Activated CD8-positive, alpha-beta memory T cell treated with anti-CD3 and anti-CD28 coated beads for 48 hours (primary cell): ENCODE results near the gene TSPAN33.
"Not testable (repeated sequence)": the region's sequence is repeated elsewhere in the genome, so short reads cannot be mapped to it uniquely, and the experiment has no call there.

Experiments used
- DNase-seq, 3 experiments: peaks; one replicate each; pipeline ENCODE4 v3.0.0-alpha.2; 2020; ENCODE audit warnings: low read depth in 2 of 3, low spot score in 2 of 3

The TSPAN33 gene

GRCh38 chr7:129169686-129170440, 25.4 kb downstream of the TSPAN33 start:
- no peak for DNase-seq

DNA sequence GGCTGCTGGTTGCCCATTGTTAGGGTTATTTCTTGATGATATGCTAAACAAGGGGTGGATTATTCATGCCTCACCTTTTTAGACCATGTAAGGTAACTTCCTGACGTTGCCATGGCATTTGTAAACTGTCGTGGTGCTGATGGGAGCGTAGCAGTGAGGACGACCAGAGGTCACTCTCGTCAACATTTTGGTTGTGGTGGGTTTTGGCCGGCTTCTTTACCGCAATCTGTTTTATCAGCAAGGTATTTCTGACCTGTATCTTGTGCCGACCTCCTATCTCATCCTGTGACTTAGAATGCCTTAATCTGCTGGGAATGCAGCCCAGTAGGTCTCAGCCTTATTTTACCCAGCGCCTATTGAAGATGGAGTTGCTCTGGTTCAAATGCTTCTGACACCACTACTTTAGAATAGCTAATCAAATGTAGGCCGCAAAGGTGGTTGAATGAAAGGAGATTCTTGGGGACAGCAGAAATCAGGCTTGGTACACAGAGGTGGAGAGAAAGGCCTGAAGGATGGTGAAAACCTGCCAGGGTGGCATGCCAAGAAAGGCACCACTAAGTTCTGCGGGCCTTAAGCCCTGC, 26.0 kb downstream of the TSPAN33 start:
- no peak for DNase-seq

GRCh38 chr7:129173861-129174260, 29.4 kb downstream of the TSPAN33 start:
- DNase-seq, result not testable (repeated sequence)

DNA sequence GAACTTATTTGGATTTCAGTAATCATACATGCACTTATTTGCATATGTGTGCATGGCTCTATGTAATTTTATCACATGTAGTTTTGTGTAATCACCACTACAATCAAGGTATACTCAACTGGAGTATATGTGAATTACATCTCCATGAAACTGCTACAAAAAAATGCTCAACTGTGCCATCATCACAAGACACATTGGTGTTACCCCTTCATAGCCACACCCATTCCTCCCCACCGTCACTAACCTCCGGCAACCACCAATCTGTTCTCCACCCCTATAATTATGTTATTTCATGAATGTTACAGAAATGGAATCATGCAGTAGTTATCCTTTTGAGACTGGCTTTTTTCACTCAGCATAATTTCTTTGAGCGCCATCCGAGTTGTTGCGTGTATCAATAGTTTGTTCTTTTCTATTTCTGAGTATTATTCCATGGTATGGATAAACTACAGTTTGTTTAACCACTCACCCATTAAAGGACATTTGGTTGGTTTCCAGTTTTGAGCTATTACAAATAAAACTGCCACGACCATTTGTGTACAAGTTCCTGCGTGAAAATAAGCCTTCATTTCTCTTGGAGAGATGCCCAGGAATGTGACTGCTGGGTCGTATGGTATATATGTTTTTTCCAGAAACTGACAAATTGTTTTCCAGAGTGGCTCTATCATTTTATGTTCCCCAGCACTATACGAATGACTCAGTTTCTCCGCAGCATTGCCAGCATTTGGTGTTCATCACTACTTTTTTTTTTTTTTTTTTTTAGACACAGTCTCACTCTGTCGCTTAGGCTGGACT, 32.6 kb downstream of the TSPAN33 start:
- no peak for DNase-seq

- DNase-seq, result no peak
These were observed 40.6 kb downstream of the TSPAN33 start for GRCh38 chr7:129184981-129185670.

DNA sequence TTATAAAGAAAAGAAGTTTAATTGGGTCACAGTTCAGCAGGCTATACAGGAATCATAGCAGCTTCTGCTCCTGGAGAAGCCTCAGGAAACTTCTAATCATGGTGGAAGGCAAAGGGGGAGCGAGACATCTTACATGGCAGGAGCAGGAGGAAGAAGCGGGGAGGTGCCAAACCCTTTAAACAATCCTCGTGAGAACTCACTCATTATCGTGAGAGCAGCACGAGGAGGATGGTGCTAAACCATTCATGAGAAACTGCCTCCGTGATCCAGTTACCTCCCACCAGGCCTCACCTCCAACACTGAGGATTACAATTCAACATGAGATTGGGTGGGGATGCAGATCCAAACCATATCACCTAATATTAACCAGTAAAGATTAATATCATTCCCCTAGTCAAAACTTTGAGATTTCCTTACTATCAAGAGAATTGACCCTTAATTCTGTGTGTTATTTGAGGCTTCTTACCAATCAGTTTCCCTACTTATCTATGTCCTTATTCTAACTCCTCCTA, 42.3 kb downstream of the TSPAN33 start:
- no peak for DNase-seq

DNA sequence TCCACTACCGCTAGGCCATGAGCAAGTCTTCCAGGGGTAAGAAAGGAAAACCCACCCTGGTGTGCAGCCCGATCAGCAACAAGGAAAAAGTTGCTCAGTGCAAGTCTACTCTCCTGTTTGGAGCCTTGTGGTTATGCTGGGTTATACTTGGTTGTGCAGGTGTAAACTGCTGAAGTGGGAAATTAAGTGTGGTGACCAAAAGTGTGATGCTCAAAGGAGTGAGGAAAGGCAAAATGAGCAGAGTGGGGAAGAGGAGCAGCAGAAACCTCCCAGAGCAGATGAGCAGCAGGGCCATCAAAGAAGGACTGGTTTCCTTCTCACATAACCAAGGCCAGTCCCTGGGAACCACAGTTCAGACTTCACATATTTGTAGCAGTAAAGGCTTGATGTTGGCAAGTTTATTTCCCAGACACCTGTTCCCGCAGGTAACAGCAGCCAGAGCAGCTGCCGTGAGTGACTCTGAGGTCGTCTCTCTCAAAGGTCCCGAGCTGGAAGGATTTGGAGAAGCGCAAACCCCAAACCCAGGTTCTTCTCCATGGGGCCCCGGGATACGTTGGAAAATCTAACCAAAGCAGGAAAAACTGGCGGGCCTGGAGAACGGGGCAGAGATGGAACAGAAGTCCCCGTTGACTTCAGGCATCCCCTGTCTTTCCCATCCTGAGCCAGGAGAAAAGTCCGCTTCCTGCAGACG, 43.3 kb downstream of the TSPAN33 start:
- no peak for DNase-seq

GRCh38 chr7:129188372-129188891, 43.9 kb downstream of the TSPAN33 start, which contains the start of gene SMO:
Gene SMO (plus strand): TSS chr7:129188633. CDS start chr7:129189152, 519 bp downstream.
- no peak for DNase-seq

DNA sequence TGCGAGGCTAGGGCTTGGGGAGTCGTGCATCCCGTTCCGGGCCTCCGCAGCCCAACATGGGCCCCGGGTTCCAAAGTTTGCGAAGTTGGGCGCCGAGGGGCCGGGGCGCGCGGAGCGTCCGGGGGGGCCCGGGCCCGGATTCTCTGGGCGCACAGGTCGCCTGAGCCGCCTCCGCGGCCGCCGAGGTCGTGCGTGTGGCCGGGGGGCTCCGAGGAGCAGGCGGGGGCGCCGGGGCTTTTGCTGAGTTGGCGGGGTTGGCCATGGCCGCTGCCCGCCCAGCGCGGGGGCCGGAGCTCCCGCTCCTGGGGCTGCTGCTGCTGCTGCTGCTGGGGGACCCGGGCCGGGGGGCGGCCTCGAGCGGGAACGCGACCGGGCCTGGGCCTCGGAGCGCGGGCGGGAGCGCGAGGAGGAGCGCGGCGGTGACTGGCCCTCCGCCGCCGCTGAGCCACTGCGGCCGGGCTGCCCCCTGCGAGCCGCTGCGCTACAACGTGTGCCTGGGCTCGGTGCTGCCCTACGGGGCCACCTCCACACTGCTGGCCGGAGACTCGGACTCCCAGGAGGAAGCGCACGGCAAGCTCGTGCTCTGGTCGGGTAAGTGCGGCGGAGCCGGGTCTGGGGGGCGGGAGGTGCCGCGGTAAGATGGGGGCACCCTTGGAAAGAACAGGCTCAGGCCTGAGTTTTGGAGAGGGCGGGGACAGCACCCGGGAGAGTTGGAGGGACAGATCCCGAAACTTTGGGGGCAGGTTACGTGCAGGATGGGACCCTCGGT, 44.6 kb downstream of the TSPAN33 start:
- no peak for DNase-seq

GRCh38 chr7:129189661-129190310, 45.3 kb downstream of the TSPAN33 start:
- DNase-seq, result no peak

GRCh38 chr7:129191272-129191671, 46.8 kb downstream of the TSPAN33 start:
- no peak for DNase-seq

DNA sequence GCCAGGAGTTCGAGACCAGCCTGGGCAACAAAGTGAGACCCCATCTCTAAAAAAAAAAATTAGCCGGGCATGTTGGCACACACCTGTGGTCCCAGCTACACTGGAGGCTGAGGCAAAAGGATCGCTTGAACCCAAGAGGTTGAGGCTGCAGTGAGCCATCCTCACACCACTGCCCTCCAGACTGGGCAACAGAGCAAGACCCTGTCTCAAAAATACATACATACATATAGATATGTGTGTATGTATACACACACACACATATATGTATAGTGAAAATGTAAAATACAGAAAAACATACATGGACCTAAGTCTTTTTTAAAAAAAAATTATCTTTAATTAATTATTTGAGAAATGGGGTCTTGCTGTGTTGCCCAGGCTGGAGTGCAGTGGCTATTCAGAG, 49.4 kb downstream of the TSPAN33 start:
- DNase-seq, result no peak

DNA sequence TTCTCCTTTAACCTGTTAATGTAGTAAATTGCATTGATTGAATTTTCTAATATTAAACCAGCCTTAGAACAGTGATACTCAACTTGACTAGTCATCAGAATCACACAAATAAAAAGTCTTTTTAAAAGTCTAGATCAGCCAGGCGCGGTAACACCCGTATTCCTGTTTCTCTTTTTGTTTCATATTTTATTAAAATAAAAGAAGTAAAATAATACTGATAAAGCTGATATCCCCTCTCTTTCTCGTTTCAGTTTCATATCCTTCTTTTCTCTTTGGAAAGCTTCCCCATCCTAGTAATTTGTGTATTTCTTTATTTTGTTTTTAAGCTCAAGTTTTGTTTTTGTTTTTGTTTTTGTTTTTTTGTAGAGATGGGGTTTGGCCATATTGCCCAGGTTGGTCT, 53.3 kb downstream of the TSPAN33 start:
- no peak for DNase-seq

DNA sequence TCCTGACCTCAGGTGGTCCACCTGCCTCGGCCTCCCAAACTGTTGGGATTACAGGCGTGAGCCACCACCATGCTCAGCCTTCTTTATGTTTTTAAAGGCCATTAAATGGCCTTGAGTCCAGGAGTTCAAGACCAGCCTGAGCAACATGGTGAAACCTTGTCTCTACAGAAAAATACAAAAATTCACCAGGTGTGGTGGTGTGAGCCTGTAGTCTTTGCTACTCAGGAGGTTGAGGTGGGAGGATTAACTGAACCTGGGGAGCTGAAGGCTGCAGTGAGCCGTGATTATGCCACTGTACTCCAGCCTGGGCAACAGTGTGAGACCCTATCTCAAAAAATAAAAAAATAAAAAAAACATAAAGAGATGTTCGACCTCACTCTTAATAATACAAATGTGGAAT, 54.9 kb downstream of the TSPAN33 start:
- DNase-seq, result no peak

- no peak for DNase-seq
These were observed 57.7 kb downstream of the TSPAN33 start for GRCh38 chr7:129202058-129202777.

- DNase-seq, result no peak
These were observed 58.7 kb downstream of the TSPAN33 start for GRCh38 chr7:129203050-129203741.

GRCh38 chr7:129205126-129205818, 60.8 kb downstream of the TSPAN33 start:
- DNase-seq, result no peak
